Fibroblast of lung (primary cell): ENCODE data around the gene NOSTRIN. TPM values are rescaled to one million over a fixed set of nuclear protein-coding genes. Genes with fewer than 3 reads are reported as not detected.

Source experiments
- DNase-seq, 2 donors: peaks; one replicate each; pipeline versions ENCODE4 v3.0.0 to v3.0.0-alpha.2; 2010; ENCODE audit warnings: low read depth in 2 of 2
- H2AFZ ChIP-seq: 2 replicates; pipeline ENCODE4 v1.5.1; 2012; ENCODE audit warnings: low read length, control low read depth, inconsistent platforms
- H3K27ac ChIP-seq: 2 replicates; pipeline ENCODE4 v1.5.1; 2011; ENCODE audit warnings: low read length, control low read depth; ENCODE audit not compliant: insufficient read depth
- H3K27me3 ChIP-seq: 2 replicates; pipeline ENCODE4 v1.5.1; 2011; ENCODE audit warnings: mild to moderate bottlenecking, low read length; ENCODE audit not compliant: control insufficient read depth, insufficient read depth
- H3K36me3 ChIP-seq: 2 replicates; pipeline ENCODE4 v1.5.1; 2011; ENCODE audit warnings: low read length; ENCODE audit not compliant: control insufficient read depth, insufficient read depth
- H3K4me1 ChIP-seq: 2 replicates; pipeline ENCODE4 v1.5.1; 2011; ENCODE audit warnings: low read length; ENCODE audit not compliant: control insufficient read depth, insufficient read depth; ENCODE audit errors: extremely low read depth
- H3K4me2 ChIP-seq: 2 replicates; pipeline ENCODE4 v1.5.1; 2011; ENCODE audit warnings: low read length, control low read depth; ENCODE audit not compliant: insufficient read depth; ENCODE audit errors: extremely low read depth
- H3K4me3 ChIP-seq, 4 experiments: fragments of 200-600 bp in 1 of 4; sonication (generic) in 1 of 4; replicated peaks in 1 of 4; 2 replicates each; pipeline ENCODE4 v1.5.1; 2011 to 2016; ENCODE audit warnings: low read length in 4 of 4, low read depth in 3 of 4, mild to moderate bottlenecking in 3 of 4, control low read depth in 2 of 4, inconsistent platforms in 1 of 4, mixed read lengths in 1 of 4; ENCODE audit not compliant: insufficient read depth in 1 of 4; ENCODE audit errors: control extremely low read depth in 1 of 4
- H3K79me2 ChIP-seq: 2 replicates; pipeline ENCODE4 v1.5.1; 2012; ENCODE audit warnings: mild to moderate bottlenecking, low read length, inconsistent platforms; ENCODE audit not compliant: control insufficient read depth, insufficient read depth
- H3K9ac ChIP-seq: 2 replicates; pipeline ENCODE4 v1.5.1; 2011; ENCODE audit warnings: mild to moderate bottlenecking, low read length, control low read depth; ENCODE audit not compliant: insufficient read depth
- H3K9me3 ChIP-seq: 2 replicates; pipeline ENCODE4 v1.5.1; 2012; ENCODE audit warnings: low read depth, low read length; ENCODE audit not compliant: control insufficient read depth, insufficient read depth
- H4K20me1 ChIP-seq: 2 replicates; pipeline ENCODE4 v1.5.1; 2011; ENCODE audit warnings: low read length; ENCODE audit not compliant: control insufficient read depth, insufficient read depth; ENCODE audit errors: extremely low read depth
- CTCF ChIP-seq, 2 donors: IDR thresholded peaks in 1 of 2; conservative IDR thresholded peaks in 1 of 2; 1 replicate in 1 of 2; 2 replicates in 1 of 2; pipeline ENCODE4 v1.5.1; 2011 to 2012; ENCODE audit warnings: low read length in 2 of 2, control low read depth in 1 of 2, inconsistent platforms in 1 of 2, low read depth in 1 of 2, mild to moderate bottlenecking in 1 of 2
- EZH2 ChIP-seq: IDR thresholded peaks from 2 replicates; pipeline ENCODE4 v1.5.1; 2012; ENCODE audit warnings: low read length, control low read depth, mild to moderate bottlenecking; ENCODE audit errors: missing control alignments
- polyA plus RNA-seq, 2 donors: library from polyadenylated mRNA; depleted of rRNA in 1 of 2; stranded (reverse) in 1 of 2; unstranded in 1 of 2; fragments of >200 nt; gene quantifications; 2 replicates each; pipeline ENCODE4 v1.2.1, GENCODE V29; 2011 to 2012; ENCODE audit warnings: missing spikeins in 1 of 2
- total RNA-seq: library from RNA; depleted of rRNA; stranded (reverse); fragments of >200 nt; gene quantifications from 2 replicates; pipeline ENCODE4 v1.2.1, GENCODE V29; 2014

Gene NOSTRIN
- total and polyA plus RNA-seq, 2 donors (not counting 1 experiment from before 2014, with no cell fraction given) = 0.50 to 1.3 TPM

- Histone ChIP-seq H3K4me3 (no peak overlapping the region), H3K36me3 (no peaks in the 10 kb centered on the region), H2AFZ (no peak overlapping the region), H4K20me1 (no peaks in the 10 kb centered on the region), H3K4me2 (no peak overlapping the region), H3K79me2 (no peaks in the 10 kb centered on the region), H3K4me1 (no peaks in the 10 kb centered on the region), H3K27me3 (peaks cover 5% of the 10 kb centered on the region), H3K9ac (no peak overlapping the region), H3K9me3 (no peaks in the 10 kb centered on the region), H3K27ac (no peak overlapping the region)
- DNase-seq = no peak
- TF ChIP-seq EZH2 = no peak
Observed at GRCh38 chr2:168903888-168904287, 101.5 kb downstream of the NOSTRIN start.

GRCh38 chr2:168904358-168904757 lies 101.9 kb downstream of the NOSTRIN start:
- TF ChIP-seq EZH2 (no peak), CTCF (conservative IDR thresholded peaks at IDR 0.05 in 1 of 2, IDR thresholded peaks at IDR 0.05 in 1 of 2; ENCODE audit: low read depth in 1 of 2, low read length in 2 of 2) (no peak)
- no peak overlapping the region for H3K4me2 ChIP-seq
- H3K27me3 ChIP-seq = peaks cover 5% of the 10 kb centered on the region
- H3K4me1 ChIP-seq = no peaks in the 10 kb centered on the region
- no peaks in the 10 kb centered on the region for H3K9me3 ChIP-seq
- H3K36me3 ChIP-seq = no peaks in the 10 kb centered on the region
- DNase-seq = no peak
- H3K79me2 ChIP-seq = no peaks in the 10 kb centered on the region
- H3K9ac ChIP-seq = no peak overlapping the region
- H3K4me3 ChIP-seq = no peak overlapping the region
- H2AFZ ChIP-seq = no peak overlapping the region
- no peaks in the 10 kb centered on the region for H4K20me1 ChIP-seq
- H3K27ac ChIP-seq = no peak overlapping the region

- Histone ChIP-seq H3K9ac (no peak overlapping the region), H3K27ac (no peak overlapping the region), H3K4me1 (no peaks in the 10 kb centered on the region), H2AFZ (no peak overlapping the region), H3K79me2 (no peaks in the 10 kb centered on the region), H3K4me2 (no peak overlapping the region), H3K27me3 (peaks cover 11% of the 10 kb centered on the region), H3K36me3 (no peaks in the 10 kb centered on the region), H3K4me3 (no peak overlapping the region), H3K9me3 (no peaks in the 10 kb centered on the region), H4K20me1 (no peaks in the 10 kb centered on the region)
- no peak for DNase-seq
- no peak for TF ChIP-seq CTCF (conservative IDR thresholded peaks at IDR 0.05 in 1 of 2, IDR thresholded peaks at IDR 0.05 in 1 of 2; ENCODE audit: low read depth in 1 of 2, low read length in 2 of 2)
- no peak for TF ChIP-seq EZH2
Observed at GRCh38 chr2:168907940-168908662, 105.7 kb downstream of the NOSTRIN start.
